Measurements from ENCODE around the gene CSF2RB. TPM values are rescaled to one million over a fixed set of nuclear protein-coding genes. Genes with fewer than 3 reads are reported as not detected.

CSF2RB gene
- total RNA-seq, 1 donor from 2014 or later: 4.9 TPM

GRCh38 chr22:36954251-36955014 is 41.0 kb downstream of the CSF2RB start:
- no peak for DNase-seq (ENCODE audit: low spot score)
- Mint-ChIP-seq H3K9me3 (peaks cover 13% of the 10 kb centered on the region), H3K4me1 (ENCODE audit: low read depth) (peaks cover 10% of the 10 kb centered on the region), H3K27me3 (ENCODE audit: low read depth) (no peaks in the 10 kb centered on the region), H3K4me3 (ENCODE audit: low read depth) (no peak overlapping the region), H3K36me3 (ENCODE audit: low read depth) (no peaks in the 10 kb centered on the region), H3K27ac (no peak overlapping the region)
- intact Hi-C loops (cut with micrococcal nuclease): no loop called here

DNA sequence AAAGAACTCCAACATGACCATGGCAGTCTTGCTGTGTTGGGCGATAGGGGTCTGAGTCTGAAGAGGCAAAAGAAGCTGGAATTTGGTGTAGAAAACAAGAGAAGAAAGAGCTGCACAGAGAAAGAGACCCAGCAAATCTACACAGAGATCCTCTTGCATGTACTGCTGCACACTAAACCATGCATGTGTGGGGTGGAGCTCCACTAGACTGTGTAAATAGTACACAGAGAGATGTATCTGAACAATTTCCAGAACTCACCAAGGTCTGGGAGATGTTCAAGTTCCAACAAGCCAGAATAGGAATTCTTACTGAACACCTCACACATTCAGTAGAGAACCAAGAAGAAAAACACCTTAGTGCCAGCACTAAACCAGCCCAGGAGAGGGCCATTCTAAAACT is 42.3 kb downstream of the CSF2RB start:
- DNase-seq (ENCODE audit: low spot score): no peak
- Mint-ChIP-seq H3K27ac (no peak overlapping the region), H3K9me3 (peaks cover 13% of the 10 kb centered on the region), H3K4me3 (ENCODE audit: low read depth) (no peak overlapping the region), H3K27me3 (ENCODE audit: low read depth) (peaks cover 5% of the 10 kb centered on the region), H3K36me3 (ENCODE audit: low read depth) (no peaks in the 10 kb centered on the region), H3K4me1 (ENCODE audit: low read depth) (peaks cover 10% of the 10 kb centered on the region)
- intact Hi-C loops (cut with micrococcal nuclease): no loop called here

DNA sequence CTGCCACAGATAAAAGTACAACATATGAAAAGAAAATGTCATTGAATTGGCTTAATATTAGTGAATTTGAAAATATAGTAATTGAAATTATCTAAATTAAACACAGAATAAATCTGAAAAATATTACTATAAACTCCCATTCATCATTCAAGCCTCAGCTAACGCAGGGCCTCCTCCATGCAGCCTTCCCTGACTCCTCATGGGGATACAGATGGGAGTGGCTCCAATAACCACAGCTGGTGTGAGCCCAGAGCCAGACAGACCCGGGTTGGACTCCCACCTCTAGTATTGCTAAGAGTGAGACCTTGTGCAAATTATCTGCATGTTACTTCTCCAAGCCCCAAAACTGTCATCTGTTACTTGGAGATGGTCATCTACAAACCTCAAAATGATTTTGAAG is 44.9 kb downstream of the CSF2RB start:
- H3K27me3 Mint-ChIP-seq (ENCODE audit: low read depth): peaks cover 24% of the 10 kb centered on the region
- intact Hi-C loops (cut with micrococcal nuclease): no loop called here
- H3K4me1 Mint-ChIP-seq (ENCODE audit: low read depth): peaks cover 10% of the 10 kb centered on the region
- no peak overlapping the region for H3K27ac Mint-ChIP-seq
- peaks cover 13% of the 10 kb centered on the region for H3K9me3 Mint-ChIP-seq
- H3K36me3 Mint-ChIP-seq (ENCODE audit: low read depth): no peaks in the 10 kb centered on the region
- DNase-seq (ENCODE audit: low spot score): no peak
- no peak overlapping the region for H3K4me3 Mint-ChIP-seq (ENCODE audit: low read depth)

- H3K36me3 Mint-ChIP-seq (ENCODE audit: low read depth): no peaks in the 10 kb centered on the region
- intact Hi-C loops (cut with micrococcal nuclease): no loop called here
- no peak overlapping the region for H3K27ac Mint-ChIP-seq
These were observed 48.2 kb downstream of the CSF2RB start for GRCh38 chr22:36961626-36962025.

GRCh38 chr22:36963302-36963701 is 49.9 kb downstream of the CSF2RB start:
- intact Hi-C loops (cut with micrococcal nuclease): no loop called here
- no peak for DNase-seq (ENCODE audit: low spot score)
- no peak overlapping the region for H3K27ac Mint-ChIP-seq
- H3K27me3 Mint-ChIP-seq (ENCODE audit: low read depth): peaks cover 32% of the 10 kb centered on the region
- H3K4me3 Mint-ChIP-seq (ENCODE audit: low read depth): no peak overlapping the region
- peaks cover 7% of the 10 kb centered on the region for H3K9me3 Mint-ChIP-seq
- H3K4me1 Mint-ChIP-seq (ENCODE audit: low read depth): no peaks in the 10 kb centered on the region
- H3K36me3 Mint-ChIP-seq (ENCODE audit: low read depth): no peaks in the 10 kb centered on the region

More at GRCh38 chr22:36961626-36962025, 48.2 kb downstream of the CSF2RB start:
- peaks cover 11% of the 10 kb centered on the region for H3K9me3 Mint-ChIP-seq
- H3K4me1 Mint-ChIP-seq (ENCODE audit: low read depth): no peaks in the 10 kb centered on the region
- no peak for DNase-seq (ENCODE audit: low spot score)
- peaks cover 29% of the 10 kb centered on the region for H3K27me3 Mint-ChIP-seq (ENCODE audit: low read depth)
- no peak overlapping the region for H3K4me3 Mint-ChIP-seq (ENCODE audit: low read depth)

DNA sequence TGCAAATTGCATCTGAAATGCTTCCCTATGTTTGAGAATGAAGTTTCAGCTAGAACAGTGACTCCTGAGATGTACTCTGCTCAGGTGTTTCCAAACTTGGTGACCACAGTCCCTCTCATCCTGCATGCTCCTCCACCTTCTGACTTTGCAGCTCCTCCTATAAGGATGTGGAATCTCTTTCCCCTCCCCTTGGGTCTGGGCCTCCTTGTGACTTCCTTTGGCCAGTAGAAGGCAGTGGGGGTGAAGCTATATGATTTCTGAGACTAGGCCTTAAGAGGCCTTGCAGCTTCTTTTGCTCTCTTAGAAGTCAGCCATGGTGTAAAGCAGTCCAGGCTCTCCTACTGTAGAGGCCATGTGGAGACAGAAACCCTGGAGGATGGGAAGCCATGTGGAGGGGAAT is 50.7 kb downstream of the CSF2RB start:
- H3K4me3 Mint-ChIP-seq (ENCODE audit: low read depth): no peak overlapping the region
- intact Hi-C loops (cut with micrococcal nuclease): no loop called here
- no peak overlapping the region for H3K27ac Mint-ChIP-seq
- no peaks in the 10 kb centered on the region for H3K9me3 Mint-ChIP-seq
- DNase-seq (ENCODE audit: low spot score): no peak
- peaks cover 38% of the 10 kb centered on the region for H3K27me3 Mint-ChIP-seq (ENCODE audit: low read depth)
- H3K36me3 Mint-ChIP-seq (ENCODE audit: low read depth): no peaks in the 10 kb centered on the region
- no peaks in the 10 kb centered on the region for H3K4me1 Mint-ChIP-seq (ENCODE audit: low read depth)

DNA sequence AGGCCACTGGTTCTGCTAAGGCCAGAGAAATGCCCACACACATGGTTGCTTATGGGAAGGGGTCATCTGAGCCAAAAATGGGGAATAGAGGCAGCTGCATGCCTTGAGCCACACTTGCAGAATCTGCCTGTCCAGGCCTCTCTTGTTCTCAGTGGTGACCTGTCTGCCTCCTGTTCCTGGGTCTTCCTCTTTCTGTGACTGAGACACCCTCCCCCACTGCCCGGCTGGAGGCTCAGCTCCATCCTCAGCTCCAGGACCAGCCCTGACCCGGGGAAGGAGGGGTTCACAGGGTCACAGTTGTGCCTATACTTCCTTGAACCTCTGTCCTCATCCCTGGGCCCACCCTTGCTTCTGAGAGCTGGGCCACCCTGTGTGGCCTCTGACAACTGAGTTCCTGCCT is 52.3 kb downstream of the CSF2RB start:
- Mint-ChIP-seq H3K4me3 (ENCODE audit: low read depth) (no peak overlapping the region), H3K27me3 (ENCODE audit: low read depth) (peaks cover 37% of the 10 kb centered on the region), H3K4me1 (ENCODE audit: low read depth) (no peaks in the 10 kb centered on the region), H3K27ac (no peak overlapping the region), H3K9me3 (no peaks in the 10 kb centered on the region), H3K36me3 (ENCODE audit: low read depth) (no peaks in the 10 kb centered on the region)
- no peak for DNase-seq (ENCODE audit: low spot score)
- intact Hi-C loops (cut with micrococcal nuclease): no loop called here

DNA sequence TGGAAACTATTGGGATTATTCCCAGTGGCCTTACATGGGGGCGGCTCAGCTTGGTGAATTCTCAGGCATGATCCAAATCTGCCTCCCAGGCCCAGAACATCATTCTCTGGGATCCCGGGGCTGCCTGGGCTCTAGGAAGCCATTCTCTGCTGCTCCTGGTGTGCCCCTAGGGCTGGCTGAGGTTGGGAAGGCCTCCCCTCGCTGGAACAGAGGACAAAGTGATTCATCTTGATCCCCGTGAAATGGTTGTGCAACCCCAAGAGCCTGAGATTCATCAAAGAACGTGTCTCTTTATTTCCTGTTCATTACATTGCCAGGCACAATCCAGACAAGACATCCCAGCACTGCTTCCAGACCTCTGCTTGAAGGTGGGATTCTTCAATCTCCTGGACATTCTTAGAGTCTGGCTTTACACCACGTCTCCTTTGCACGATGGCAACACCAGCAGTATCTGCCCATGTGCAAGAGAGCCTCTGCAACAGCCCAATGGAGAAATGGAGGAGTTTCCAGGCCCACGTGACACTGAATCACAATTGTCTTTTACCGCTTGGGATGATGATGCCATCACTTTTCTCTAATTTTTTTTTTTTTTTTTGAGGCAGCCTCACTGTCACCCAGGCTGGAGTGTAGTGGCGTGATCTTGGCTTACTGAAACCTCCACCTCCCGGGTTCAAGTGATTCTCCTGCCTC is 53.6 kb downstream of the CSF2RB start:
- Mint-ChIP-seq H3K27me3 (ENCODE audit: low read depth) (peaks cover 29% of the 10 kb centered on the region), H3K36me3 (ENCODE audit: low read depth) (no peaks in the 10 kb centered on the region), H3K4me3 (ENCODE audit: low read depth) (no peak overlapping the region), H3K9me3 (no peaks in the 10 kb centered on the region), H3K4me1 (ENCODE audit: low read depth) (no peaks in the 10 kb centered on the region), H3K27ac (no peak overlapping the region)
- no peak for DNase-seq (ENCODE audit: low spot score)
- intact Hi-C loops (cut with micrococcal nuclease): no loop called here

DNA sequence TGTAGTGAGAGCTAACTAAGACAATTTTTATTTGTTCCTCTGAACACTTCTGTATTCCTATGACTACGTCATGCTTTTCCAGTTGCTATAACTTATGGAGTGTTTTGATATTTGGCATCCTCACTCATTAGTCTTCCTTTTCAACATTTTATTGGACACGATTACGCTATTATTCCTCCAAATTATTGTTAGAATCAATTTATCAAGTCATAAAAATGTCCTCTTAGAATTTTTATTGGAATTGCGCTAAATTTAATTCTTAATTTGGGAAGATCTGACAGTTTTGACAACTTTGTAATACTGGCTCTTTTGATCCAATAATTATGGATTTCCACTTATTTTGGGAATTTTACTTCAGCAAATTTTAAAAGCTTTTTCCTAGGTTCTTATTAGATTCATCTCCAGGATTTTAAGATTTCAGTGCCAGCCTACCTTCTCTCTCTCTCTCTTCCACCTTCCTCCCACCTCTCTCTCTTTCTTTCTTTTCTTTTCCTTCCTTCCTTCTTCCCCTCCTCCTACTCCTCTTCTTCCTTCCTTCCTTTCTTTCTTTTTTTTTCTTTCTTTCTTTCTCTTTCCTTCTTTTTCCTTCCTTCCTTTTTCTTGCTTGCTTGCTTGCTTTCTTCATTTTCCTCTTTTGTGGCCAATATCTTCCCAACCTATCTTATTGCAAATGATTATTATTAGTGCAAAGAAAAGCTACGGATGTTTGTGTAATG is 55.0 kb downstream of the CSF2RB start:
- H3K27me3 Mint-ChIP-seq (ENCODE audit: low read depth): peaks cover 22% of the 10 kb centered on the region
- no peaks in the 10 kb centered on the region for H3K9me3 Mint-ChIP-seq
- no peak overlapping the region for H3K27ac Mint-ChIP-seq
- H3K36me3 Mint-ChIP-seq (ENCODE audit: low read depth): no peaks in the 10 kb centered on the region
- H3K4me1 Mint-ChIP-seq (ENCODE audit: low read depth): no peaks in the 10 kb centered on the region
- intact Hi-C loops (cut with micrococcal nuclease): no loop called here
- H3K4me3 Mint-ChIP-seq (ENCODE audit: low read depth): no peak overlapping the region
- no peak for DNase-seq (ENCODE audit: low spot score)

- intact Hi-C loops (cut with micrococcal nuclease): no loop called here
- H3K9me3 Mint-ChIP-seq: no peaks in the 10 kb centered on the region
- H3K4me1 Mint-ChIP-seq (ENCODE audit: low read depth): no peaks in the 10 kb centered on the region
- no peak for DNase-seq (ENCODE audit: low spot score)
- H3K4me3 Mint-ChIP-seq (ENCODE audit: low read depth): no peak overlapping the region
- no peaks in the 10 kb centered on the region for H3K36me3 Mint-ChIP-seq (ENCODE audit: low read depth)
- no peak overlapping the region for H3K27ac Mint-ChIP-seq
- peaks cover 18% of the 10 kb centered on the region for H3K27me3 Mint-ChIP-seq (ENCODE audit: low read depth)
These were observed 58.1 kb downstream of the CSF2RB start for GRCh38 chr22:36971341-36972125.

DNA sequence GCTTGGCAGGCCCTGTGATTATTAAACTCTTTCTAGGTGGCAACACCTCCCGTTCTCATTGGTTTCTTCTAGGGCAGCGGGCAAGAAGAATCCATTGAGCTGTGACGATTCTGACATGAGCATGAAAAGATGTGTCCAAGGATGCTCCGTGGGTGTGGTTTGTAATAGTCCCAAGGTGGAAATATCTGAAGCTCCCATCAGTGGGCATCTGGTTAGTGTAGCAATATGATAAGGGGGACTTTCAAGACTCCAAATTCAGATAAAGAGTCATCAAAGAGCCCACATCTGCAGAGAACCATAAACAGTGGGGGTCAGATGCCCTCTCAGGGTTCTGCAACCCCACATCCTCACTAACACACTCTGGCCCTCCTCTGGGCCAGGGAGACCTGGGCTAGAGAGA is 63.2 kb downstream of the CSF2RB start:
- Mint-ChIP-seq H3K9me3 (no peaks in the 10 kb centered on the region), H3K27me3 (ENCODE audit: low read depth) (peaks cover 5% of the 10 kb centered on the region), H3K4me1 (ENCODE audit: low read depth) (peaks cover 8% of the 10 kb centered on the region), H3K4me3 (ENCODE audit: low read depth) (no peak overlapping the region), H3K36me3 (ENCODE audit: low read depth) (no peaks in the 10 kb centered on the region), H3K27ac (no peak overlapping the region)
- intact Hi-C loops (cut with micrococcal nuclease): loop anchor here (5.0 kb wide), 2 partner anchors 104 to 221 kb away; no protein-coding TSS in a partner anchor
- no peak for DNase-seq (ENCODE audit: low spot score)

DNA sequence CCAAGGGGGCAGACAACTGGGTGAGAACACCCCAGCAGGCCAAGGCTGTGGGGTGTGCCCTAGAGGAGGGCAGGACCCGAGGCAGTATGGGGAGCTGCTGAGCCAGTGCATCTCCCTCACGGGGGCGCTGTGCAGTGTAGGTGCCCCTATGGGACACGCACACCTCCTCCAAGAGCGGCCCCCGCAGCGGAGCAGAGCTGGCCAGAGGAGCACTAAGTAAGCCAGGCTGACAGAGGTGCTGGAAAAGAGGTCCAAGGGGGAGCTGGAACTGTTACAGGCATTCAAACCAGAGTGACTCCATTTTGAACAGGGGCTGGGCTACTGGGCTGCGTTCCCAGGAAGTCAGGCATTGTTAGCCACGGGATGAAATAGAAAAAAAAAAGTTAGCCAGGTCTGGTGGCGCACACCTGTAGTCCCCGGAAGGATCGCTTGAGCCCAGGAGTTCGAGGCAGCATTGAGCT is 64.0 kb downstream of the CSF2RB start:
- H3K4me1 Mint-ChIP-seq (ENCODE audit: low read depth): peaks cover 8% of the 10 kb centered on the region
- H3K4me3 Mint-ChIP-seq (ENCODE audit: low read depth): peak overlapping the region; percentile 83
- intact Hi-C loops (cut with micrococcal nuclease): loop anchor here (5.0 kb wide), 2 partner anchors 105 to 220 kb away; no protein-coding TSS in a partner anchor
- DNase-seq (ENCODE audit: low spot score): peak; percentile 63
- H3K36me3 Mint-ChIP-seq (ENCODE audit: low read depth): no peaks in the 10 kb centered on the region
- peak overlapping the region; percentile 84 for H3K27ac Mint-ChIP-seq
- H3K27me3 Mint-ChIP-seq (ENCODE audit: low read depth): no peaks in the 10 kb centered on the region
- no peaks in the 10 kb centered on the region for H3K9me3 Mint-ChIP-seq

Measured in activated T-helper 2 cell treated with anti-CD3 and anti-CD28 coated beads, Interferon-gamma antibody, Interleukin-2, Interleukin-4, amounts not matched to agents 10 μg/mL and 5 μg/mL and 100 μg/mL, durations not matched to agents 14 hours and 24 hours and 36 hours (primary cell).